ENCODE results near the gene SSTR3.
"Not testable (repeated sequence)": the region's sequence is repeated elsewhere in the genome, so short reads cannot be mapped to it uniquely, and the experiment has no call there.

SSTR3 gene

DNA sequence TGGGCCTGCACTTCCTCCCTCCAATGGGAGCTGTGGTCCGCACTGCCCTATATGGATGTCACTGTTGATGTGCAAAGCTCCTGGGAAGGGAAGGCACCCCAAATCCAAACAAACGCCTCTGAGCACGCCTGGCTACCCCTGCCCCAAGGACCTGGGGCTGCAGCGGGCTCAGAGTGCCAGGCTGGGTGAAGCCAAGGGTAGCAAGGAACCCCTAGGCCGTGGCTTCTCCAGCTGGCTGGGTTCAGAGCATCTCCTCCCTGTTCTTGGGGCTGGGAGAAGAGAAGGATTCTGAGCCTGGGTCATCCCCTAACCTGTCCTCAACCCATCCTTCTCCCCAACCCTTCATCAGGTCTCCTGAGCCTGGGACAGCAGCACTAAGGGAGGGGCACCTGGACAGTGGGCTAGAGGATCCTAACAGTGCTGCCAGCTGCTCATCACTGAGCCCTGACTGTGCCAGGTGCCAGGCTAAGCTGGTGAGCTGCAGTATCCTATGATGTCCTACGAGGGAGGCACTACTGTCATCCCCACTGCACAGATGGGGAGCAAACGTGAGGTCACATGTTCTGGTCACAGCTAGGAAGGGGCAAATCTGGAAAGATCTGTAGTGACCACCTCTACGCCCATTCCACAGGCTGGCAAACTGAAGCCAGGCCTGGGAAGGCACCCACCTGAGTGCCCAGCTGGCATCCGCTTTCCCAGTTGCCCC, 3.0 kb downstream of the SSTR3 start:
- no peak for DNase-seq

DNA sequence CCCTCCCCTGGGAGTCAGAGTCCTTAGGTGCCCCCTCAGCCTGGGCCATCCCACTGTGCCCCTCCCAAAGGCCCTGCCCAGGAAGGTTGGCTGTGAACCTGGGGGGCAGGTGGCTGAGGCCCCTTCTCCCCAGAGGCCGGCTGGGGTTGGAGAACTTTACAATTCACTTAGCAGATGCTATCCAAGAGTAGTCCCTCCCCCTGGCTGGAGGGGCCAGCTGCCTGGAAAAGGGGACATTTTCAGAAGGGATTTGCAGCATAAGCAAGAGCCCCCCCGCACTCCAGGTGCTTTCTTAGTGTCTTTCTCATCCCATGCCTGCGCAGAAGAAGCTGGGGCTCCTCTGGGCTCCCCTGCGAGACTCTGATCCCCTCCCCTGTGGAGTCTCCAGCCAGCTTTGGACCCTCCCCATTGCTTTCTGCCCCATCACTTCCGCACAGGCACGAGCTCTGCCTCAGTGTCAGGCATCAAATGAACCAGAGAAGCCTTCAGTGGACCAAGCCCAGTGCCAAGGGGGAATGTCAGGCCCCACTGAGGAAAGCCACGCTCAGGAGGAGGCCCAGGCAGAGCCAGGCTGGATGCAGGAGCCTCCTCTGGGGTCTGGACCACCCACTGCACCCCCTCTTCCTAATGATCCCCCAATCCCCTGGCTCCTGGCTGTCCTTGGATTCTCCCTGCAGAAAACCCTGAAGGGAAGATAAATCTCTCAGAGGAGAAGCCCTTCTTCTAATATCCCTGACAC, 3.7 kb downstream of the SSTR3 start:
- no peak for DNase-seq

DNA sequence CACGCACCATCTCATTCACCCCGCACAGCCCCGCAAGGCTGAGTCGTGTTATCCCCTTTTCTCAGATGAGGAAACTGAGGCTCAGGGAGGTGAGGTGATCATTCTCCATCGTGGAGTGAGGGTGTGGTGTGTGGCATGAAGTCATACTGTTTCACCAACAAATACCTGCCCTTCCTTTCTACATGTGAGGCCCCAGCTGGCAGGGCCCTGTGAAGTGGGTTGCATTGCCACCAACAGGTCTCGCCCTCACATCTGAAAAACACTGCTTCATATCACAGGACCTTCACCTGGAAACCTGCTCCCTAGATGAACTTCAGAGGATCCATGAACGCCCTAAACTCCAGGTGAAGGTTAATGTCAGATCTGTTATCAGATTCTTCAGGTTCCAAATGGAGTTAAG, 4.3 kb downstream of the SSTR3 start:
- DNase-seq = no peak

DNA sequence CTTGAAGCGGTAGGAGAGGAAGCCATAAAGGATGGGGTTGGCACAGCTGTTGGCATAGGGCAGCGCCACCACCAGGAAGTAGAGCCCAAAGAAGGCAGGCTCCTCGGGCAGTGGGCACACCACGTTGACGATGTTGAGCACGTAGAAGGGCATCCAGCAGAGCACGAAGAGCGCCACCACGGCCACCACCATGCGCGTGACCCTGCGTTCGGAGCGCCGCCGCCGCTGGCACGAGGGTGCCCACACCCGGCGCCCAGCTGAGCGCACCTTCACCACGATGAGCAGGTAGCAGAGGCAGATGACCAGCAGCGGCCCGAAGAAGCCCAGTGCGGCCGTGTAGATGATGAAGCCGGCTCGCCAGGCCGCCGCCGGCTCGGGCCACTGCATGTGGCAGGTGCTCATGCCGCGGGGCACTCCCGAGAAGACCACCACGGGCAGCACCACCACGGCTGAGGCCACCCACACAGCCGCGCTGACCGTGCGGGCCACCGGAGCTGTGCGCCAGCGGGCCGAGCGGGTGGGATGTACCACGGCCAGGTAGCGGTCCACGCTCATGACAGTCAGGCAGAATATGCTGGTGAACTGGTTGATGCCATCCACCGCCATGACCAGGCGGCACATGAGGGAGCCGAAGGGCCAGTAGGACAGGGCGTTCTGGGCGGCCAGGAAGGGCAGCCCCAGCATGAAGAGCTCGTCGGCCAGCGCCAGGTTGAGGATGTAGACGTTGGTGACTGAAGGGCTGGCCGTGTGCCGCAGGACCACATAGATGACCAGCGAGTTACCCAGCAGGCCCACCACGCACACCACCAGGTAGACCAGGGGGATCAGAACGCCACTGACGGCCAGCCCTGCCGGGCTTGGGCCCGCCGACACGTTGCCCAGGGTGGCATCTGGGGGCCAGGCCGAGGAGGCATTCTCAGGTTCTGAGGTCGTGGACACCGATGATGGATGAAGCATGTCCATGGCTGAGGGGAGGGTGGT, 5.1 kb downstream of the SSTR3 start:
- no peak for DNase-seq

DNA sequence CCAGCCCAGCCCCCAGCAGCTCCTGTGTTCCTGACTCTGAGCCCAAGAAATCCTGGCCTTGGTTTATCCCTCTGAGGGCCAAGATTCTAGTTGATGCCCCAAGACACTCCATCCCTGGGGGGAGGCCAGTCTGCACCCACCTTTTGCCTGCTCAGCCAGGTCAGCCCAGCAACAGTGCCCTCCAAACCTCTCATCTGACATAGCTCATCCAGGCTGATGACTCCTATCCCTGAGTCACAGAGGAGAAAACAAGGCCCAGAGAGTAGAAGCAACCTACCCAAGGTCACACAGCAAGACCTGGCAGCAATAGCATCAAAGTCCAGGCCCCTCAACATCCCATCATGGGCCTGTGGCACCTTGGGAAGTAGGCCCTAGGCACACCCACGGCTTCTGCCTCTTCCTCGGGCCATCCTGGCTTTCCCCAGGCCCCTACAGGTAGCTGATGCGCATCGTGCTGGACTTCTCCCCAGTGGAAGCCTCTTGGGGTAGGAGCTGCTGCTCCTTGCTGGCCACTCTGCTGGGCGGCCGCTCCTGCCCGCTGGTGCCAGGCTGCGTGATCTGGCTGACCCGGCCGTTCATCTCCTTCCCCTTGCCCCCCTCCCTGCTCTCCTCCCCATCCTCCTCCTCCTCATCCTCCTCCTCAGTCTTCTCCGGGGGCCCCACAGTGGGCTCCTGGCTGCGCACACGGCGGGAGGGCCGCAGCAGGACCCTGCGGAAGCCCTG, 6.0 kb downstream of the SSTR3 start:
- no peak for DNase-seq

DNA sequence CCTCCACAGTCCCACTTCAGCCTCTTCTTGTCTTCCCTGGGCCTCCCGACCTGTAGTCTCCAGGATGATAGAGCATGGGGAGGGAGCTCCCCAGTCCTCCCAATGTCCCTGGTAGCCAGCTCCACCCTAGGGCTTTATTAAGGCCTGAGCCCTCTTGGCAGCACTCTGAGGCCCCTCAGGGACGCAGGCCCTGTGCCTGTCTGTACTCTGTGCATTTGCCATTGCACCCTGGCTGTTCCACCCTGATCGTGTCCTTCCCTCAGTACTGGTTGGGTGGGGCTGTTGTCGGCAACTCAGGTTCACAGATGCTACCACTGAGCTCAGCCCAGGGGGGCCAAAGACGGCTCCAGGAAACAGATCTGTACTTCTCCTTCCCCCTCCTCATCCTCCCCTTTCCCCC, 7.2 kb downstream of the SSTR3 start:
- DNase-seq = no peak

DNA sequence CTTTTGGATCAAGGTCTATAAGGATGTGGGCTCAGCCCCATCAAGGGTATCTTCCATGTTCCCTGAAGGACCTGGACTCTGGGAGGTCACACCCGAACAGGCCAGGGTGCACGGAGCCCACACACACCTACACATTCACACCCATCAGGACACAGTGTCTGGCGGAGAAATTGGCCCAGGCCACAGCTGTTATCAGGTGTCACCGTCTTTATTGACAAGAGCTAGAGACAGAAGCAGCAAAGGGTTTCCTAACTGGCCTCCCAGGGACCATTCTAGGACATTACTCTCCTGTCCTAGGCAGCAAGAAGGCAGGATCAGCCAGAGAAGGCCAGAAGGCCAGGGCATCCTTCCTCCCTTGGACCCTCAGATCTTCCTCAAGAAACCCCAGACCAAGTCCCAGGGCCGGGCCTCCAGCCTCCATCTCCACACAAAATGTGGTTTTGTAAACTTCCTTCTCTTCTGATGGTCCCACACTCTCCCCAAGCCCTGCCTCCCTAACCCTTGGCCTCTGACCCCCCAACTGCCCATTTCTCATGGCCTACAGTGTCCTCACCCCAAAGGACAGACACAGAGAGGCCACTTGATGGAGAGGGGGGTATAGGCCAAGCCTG, 8.1 kb downstream of the SSTR3 start:
- no peak for DNase-seq

DNA sequence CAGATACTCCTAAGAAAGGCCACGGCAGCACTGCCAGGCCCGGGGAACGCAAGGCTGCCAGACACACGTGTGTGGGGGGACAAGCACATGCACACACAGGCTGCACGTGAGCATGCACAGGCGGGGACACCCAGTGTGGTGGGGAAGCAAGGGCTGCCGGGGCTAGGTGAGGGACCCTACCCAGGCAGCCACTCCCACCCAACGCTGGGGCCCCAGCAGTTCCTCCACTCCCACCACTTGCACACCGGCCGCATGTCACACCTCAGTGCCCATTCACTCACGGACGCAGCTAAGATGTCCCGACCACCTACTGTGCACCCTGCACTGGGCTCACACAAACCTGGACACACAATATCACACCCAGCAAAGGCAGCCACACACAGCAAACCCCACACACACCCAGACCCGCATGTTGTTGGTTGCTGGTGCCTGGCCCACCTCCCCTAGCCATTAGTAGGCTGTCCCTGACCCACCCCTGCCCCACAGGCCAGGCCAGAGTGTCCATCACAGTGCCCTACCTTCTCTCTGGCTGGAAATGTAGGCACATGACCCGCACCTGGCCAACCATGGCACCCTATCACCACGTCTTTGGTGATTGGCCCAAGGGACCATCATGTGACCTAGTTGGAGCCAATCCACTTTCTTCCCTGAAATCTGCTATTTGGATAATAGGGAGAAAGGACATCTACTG, 8.8 kb downstream of the SSTR3 start:
- no peak for DNase-seq

DNA sequence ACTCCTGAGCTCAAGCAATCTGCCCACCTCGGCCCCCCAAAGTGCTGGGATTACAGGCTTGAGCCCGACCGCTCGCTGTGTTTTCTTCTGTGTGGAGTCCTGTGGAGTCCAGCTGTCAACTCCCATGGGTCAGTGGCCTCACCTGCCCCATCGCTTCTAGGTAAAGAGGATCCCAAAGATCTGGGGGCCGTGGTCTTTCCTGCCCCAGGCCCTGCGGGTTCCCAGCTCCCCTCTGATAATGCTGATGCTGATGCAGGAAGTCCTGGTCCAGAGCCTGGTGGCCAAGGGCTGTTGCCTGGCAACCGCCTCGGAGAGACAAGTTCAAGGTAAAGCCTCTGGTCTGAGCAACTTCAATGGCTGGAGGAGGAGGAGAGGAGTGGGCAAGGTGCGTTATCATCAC, 9.6 kb downstream of the SSTR3 start:
- no peak for DNase-seq

DNA sequence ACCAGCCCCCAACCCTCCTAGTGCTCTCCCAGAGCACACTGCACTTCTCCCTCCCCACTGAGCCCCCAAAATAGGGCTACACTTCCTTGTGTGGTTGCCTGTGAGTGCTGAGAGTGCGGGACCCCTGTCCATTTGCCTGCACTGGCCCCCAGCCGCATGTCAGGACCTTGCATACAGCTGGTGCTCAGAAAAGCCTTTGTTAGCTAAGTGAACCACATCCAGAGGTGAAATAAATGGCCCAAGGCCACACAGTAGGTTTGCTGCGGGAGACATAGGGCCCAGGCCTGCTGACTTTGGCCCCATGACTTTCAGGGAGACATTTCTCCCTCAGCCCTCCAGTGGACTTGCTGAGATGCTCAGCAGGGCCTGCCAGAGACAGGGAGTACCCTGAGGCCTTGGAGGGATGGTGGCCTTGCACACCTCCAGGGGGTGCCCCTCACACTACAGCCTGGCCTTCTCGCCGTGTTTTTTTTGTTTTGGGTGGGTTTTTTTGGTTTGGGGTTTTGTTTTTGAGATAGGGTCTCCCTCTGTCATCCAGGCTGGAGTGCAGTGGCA, 10.2 kb downstream of the SSTR3 start:
- DNase-seq = no peak

DNA sequence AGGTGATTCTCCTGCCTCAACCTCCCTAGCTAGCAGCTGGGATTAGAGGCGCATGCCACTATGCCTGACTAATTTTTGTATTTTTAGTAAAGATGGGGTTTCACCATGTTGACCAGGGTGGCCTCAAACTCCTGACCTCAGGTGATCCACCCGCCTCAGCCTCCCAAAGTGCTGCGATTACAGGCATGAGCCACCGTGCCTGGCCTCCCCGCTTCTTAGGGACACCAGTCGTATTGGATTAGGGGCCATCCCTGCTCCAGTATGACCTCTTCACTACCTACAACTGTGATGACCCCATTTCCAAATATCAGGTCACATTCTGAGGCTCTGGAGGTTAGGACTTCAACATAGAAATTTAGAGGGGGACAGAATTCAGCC, 10.8 kb downstream of the SSTR3 start:
- DNase-seq = not testable (repeated sequence)

DNA sequence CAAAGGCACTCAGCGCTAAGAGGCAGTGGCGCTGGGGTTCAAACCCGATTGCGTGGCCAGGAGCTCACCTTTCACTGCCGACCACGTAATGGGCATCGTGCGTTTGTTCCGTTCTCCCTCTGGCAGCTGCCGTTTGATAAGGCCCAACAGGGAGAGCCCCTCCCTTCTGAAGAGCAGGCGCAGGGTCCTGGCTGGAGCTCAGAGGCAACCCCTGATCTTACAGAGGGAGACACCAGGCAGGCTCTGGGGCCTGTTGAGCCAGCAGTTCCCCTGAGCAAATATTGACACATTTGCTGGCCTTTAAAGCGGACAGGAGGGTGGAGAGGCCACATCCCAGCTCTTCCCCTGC, 12.5 kb downstream of the SSTR3 start:
- DNase-seq = no peak

DNA sequence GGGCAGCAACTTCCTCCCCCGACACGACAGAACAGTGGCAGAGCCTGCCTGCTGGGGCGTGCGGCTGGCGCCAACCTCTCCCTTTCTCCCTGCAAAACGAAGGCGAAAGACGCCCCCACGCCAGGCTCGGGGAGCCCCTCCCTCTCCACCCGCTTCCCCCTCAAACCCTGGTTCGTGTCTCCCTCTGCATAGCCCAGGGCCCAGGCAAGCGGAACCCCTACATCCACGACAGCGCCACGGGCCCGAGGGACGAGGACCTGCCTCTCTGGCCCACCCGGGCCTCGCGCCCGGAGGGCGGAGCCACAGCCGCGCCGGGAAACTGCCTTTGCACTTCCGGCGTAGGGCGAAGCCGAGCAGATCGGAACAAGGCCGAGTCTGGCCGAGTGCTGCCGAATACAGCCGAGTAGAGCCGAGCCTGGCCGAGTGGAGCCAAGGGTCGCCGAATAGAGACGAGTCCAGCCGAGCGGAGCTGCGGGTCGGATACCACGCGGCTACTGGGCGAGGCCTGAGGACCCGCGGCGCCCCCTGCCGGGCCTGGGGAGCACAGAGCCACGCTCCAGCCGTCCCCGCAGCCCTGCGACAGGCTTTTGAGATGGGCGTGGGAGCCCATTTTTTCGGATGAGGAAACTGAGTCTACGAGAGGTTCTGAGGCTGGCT, 13.0 kb downstream of the SSTR3 start:
- DNase-seq = peak; percentile 100

DNA sequence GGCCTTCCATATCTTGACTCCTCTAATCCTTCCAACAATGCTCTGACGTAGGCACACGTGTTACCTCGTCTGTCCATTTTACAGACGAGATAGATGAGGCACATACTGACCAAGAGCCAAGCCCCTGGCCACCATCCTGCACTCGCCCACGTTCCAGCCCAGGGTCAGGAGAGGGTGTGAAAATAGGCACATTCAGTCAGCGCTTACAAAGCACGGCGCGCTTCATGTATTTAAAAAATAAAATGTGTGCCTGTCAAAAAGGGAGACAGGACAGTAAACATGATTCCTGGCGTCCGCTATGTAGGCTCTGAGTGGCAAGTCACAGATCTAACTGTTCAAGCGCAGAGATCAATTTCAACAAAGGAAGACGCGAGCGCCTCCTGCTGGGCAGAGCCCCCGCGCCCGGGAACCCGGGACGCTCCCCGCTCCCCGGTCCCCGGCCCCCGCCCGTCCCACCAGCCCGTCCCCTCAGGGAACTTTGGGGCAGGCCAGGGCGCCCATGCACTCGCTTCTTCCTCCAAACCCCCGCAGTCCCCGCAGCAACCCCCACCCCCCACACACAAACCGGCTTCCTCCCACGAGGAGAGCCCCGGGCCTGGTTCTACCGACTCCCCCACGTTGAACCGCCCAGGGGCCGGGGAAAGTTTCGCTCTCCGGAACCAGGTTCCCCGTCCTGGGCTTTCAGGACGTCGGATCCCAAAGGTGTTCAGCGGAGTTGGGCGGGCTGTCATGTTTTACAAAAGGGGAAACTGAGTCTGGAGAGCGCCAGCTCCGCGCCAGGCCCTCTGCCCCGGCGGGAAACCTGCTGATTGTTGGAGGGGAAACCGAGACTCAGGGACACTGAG, 13.8 kb downstream of the SSTR3 start:
- peak; percentile 97 for DNase-seq

DNA sequence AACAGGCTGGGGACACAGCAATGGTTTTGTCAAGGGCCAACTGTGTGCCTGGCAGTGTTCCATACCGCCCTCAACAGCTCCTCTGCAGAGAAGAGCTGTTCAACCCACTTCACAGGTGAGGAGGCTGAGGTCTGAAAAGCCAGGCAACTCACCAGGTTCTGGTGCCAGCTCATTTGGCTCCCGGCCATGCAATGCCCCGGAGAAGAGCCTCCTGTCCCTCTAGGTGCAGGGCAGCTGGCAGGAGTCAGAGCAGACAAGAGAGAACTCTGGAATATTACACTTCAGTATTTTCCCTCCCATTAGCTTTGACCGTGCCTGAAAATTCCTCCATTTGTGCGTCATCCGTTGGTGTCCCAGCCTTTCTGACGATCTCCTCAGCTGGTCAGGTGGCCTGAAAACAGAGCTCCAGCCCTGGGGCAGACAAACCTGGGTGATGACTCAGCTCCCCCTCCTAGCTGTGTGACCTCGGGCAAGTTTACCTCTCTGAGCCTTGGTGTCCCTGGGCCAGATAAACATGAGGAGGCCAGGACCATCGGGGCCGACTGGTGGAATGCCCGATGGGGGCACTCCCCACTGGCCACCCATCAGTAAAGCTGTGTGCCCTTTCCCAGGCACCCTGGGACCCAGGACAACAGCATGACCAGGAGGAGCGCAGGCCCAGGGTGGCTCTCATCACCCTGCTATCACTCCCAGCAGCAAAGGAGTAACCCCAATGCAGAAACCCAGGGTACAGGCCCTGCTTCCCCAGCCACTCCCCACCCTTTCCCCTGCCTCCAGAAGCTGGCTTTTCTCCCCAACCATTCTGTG, 14.6 kb downstream of the SSTR3 start:
- no peak for DNase-seq

DNA sequence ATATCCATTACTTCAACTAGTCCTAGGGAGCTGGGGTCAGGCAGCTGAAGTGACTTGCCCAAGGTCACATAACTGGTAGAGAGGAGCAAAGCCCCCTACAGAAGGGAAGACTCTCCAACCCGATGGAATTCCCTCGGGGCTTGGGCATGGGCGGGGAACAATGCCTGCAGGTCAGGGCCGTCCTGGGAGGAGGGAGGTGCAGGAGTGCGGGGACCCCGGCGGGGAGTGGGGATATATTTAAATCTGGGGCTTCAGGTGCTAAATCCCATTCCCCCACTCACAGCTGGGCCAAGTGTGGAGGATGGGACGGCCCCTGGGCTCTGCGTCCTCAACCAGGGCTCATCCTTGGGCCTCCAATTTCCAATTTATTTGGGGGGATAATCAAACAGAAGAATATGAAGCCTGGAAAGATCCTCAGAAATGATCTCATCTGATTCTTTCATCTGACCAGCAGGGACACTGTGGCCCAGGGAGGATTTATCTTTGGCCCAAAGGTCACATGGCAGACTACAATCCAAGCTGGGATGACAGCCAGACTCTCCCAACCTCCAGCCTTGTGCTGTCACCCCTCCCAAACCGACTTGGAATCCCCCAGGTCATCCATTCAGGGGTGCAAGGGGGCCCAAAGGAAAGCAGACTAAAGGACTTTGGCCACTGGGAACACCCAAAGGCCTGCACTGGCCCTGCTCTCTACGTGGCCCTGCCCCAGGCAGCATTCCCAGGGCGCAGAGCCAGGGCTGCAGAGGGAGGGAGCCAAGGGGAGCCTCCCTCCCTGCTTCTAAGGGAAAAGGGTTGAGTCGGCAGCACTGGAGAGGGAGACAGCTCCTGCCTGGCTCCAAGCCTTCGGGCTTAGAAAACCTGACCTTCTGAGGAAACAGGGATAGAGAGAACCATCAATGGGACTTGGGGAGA, 15.5 kb downstream of the SSTR3 start:
- DNase-seq = no peak

DNA sequence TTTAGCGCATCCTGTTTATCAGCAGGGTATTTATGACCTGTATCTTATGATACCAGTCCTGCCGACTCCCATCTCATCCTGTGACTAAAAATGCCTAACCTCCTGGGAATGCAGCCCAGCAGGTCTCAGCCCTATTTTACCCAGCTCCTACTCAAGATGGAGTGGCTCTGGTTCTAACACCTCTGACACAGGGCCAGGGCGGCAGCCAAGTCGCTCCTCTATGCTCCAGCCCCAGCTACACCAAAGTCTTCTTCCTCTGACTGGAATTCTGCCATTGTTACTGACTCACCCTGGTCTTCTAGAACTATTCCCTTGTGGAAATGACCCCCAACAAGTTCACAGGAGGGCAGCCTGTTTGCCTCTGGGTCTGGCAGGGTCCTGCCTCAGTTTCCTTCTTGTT, 16.4 kb downstream of the SSTR3 start:
- no peak for DNase-seq

DNA sequence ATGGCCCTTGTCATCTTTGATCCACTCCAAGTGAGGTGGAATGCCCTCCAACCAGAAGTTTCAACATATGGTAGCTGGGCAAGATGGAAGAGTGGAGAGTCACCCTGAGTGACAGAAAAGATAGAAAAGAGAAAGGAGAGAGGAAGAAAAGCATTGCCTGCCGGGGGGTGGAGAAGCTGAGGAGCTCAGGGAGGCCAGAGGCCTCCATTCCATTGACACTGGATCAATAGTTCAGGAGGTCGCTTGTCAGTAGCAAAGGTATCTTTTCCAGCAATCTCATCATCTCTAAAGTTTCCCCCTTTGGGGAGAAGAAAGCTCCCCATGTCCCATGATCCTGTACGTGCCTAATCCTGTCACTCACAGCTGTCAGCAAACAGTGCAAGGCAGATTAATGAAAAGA, 17.5 kb downstream of the SSTR3 start:
- no peak for DNase-seq
